ENCODE data around the gene GPR137. TPM values are rescaled to one million over a fixed set of nuclear protein-coding genes. Genes with fewer than 3 reads are reported as not detected.

GPR137 gene
- total RNA-seq, 2 experiments from 2014 or later: 18.3 to 52.3 TPM

GRCh38 chr11:64281957-64282770, 3.5 kb upstream of the GPR137 start:
- no peak for DNase-seq (ENCODE audit: low spot score)
- POLR2A ChIA-PET: interaction anchor here (2.6 kb wide), 1 partner anchor 75 kb away, joined by 8 read pairs; the partner anchor contains the start of gene FERMT3

GRCh38 chr11:64283092-64283491, 2.6 kb upstream of the GPR137 start:
- no TSS peak for BruUV-seq (replicated peaks)
- no peak overlapping the region for H2AFZ ChIP-seq (ENCODE audit: low read length)
- no peak for TF ChIP-seq EZH2phosphoT487 (IDR thresholded peaks at IDR 0.05; ENCODE audit: borderline replicate concordance, low read depth, low read length)
- no peak for TF ChIP-seq CTCF (conservative IDR thresholded peaks at IDR 0.05; ENCODE audit: low read length)
- H3K79me2 ChIP-seq (ENCODE audit: insufficient read depth, low read depth, low read length): no peaks in the 10 kb centered on the region
- intact Hi-C loops (cut with micrococcal nuclease; ENCODE audit: unreplicated experiment): no loop called here
- ChIA-PET POLR2A (interaction anchor here (1.1 to 2.6 kb wide), 3 partner anchors 13 to 97 kb away, joined by 3 to 8 read pairs (median 5); partner anchors contain the start of genes FERMT3 and STIP1), CTCF (ENCODE audit: unreplicated experiment) (no interaction called here)
- no peak for DNase-seq (ENCODE audit: low spot score)
- no peaks in the 10 kb centered on the region for H4K20me1 ChIP-seq (ENCODE audit: insufficient read depth, low read length)
- H3K4me1 ChIP-seq (ENCODE audit: insufficient read depth, low read length, poor library complexity, severe bottlenecking): peaks cover 14% of the 10 kb centered on the region
- H3K36me3 ChIP-seq (ENCODE audit: insufficient read depth, low read length): peaks cover 5% of the 10 kb centered on the region; the same call in 1 of the 2 replicates
- H3K4me2 ChIP-seq (ENCODE audit: low read length): peak overlapping the region; percentile 20; the same call in 1 of the 2 replicates
- H3K9me3 ChIP-seq (ENCODE audit: low read length): no peaks in the 10 kb centered on the region
- no peak overlapping the region for H3K4me3 ChIP-seq (ENCODE audit: low read depth, low read length, poor library complexity, severe bottlenecking)
- no peaks in the 10 kb centered on the region for H3K9me2 ChIP-seq (ENCODE audit: insufficient read depth, low read length)
- H3K27ac ChIP-seq (ENCODE audit: low read depth, low read length, poor library complexity, severe bottlenecking): no peak overlapping the region

More at GRCh38 chr11:64281957-64282770, 3.5 kb upstream of the GPR137 start:
- Histone ChIP-seq H3K4me1 (ENCODE audit: insufficient read depth, low read length, poor library complexity, severe bottlenecking) (peaks cover 14% of the 10 kb centered on the region), H3K36me3 (ENCODE audit: insufficient read depth, low read length) (peaks cover 6% of the 10 kb centered on the region), H3K9me2 (ENCODE audit: insufficient read depth, low read length) (no peaks in the 10 kb centered on the region), H3K9me3 (ENCODE audit: low read length) (no peaks in the 10 kb centered on the region), H2AFZ (ENCODE audit: low read length) (no peak overlapping the region), H3K4me3 (ENCODE audit: low read depth, low read length, poor library complexity, severe bottlenecking) (no peak overlapping the region), H3K79me2 (ENCODE audit: insufficient read depth, low read depth, low read length) (no peaks in the 10 kb centered on the region), H3K27ac (ENCODE audit: low read depth, low read length, poor library complexity, severe bottlenecking) (no peak overlapping the region), H4K20me1 (ENCODE audit: insufficient read depth, low read length) (no peaks in the 10 kb centered on the region), H3K4me2 (ENCODE audit: low read length) (no peak overlapping the region)
- TF ChIP-seq EZH2phosphoT487 (IDR thresholded peaks at IDR 0.05; ENCODE audit: borderline replicate concordance, low read depth, low read length) (no peak), CTCF (conservative IDR thresholded peaks at IDR 0.05; ENCODE audit: low read length) (no peak)
- intact Hi-C loops (cut with micrococcal nuclease; ENCODE audit: unreplicated experiment): no loop called here
- CTCF ChIA-PET (ENCODE audit: unreplicated experiment): interaction anchor here (1.3 kb wide), 1 partner anchor 11 kb away, joined by 3 read pairs; no protein-coding TSS in a partner anchor
- no TSS peak for BruUV-seq (replicated peaks)

Data from OCI-LY7 (cell line).